NCI-H1930 (cell line): ENCODE results near the gene DMD.

Experiments used
- DNase-seq, 2 experiments: peaks; one replicate each; lab custom pipeline; 2025; lab: John Stamatoyannopoulos, UW

DMD gene

GRCh38 chrX:31224381-31225012 is 1986.9 kb downstream of the DMD start:
- DNase-seq, result no peak

DNA sequence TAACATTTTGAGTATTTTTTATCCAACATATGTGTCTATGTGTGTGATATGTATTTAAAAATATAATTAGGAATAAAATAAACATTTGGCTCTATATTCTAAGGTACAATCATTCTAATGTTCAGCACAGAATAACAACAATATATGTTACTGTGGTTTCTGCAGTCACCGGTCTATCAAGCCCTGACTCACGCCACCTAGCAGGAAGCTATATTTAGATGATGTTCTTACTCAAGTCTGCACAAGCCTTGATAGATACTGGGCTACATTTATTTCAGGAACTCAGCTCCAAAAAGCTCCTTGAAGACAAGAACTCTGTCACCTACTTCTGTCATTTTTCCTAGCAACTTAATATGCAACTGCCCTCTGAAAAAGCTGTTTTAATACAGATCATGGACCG is 1987.5 kb downstream of the DMD start:
- no peak for DNase-seq

DNA sequence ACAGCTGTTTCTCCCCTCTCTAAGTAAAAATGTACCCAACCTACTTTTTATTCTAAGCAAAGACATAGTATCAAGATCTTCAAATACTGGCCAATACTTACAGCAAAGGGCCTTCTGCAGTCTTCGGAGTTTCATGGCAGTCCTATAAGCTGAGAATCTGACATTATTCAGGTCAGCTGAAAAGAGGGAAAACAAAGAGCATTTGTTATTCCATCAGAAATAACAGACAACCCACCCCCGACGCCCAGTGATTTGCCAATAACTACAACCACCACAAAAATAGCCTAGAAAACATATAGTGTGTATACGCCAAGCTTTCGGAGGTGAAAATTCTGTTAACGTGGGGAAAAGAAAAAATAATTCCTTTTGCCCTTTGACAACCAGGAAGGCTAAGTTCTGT is 1988.4 kb downstream of the DMD start:
- DNase-seq, result no peak

- no peak for DNase-seq
Measured at GRCh38 chrX:31219174-31219573, 1992.2 kb downstream of the DMD start.

GRCh38 chrX:31217084-31217483 is 1994.3 kb downstream of the DMD start:
- DNase-seq, result no peak

- DNase-seq, result no peak
Measured at GRCh38 chrX:31215277-31215815, 1996.0 kb downstream of the DMD start.

- DNase-seq, result no peak
Measured at GRCh38 chrX:31213941-31214340, 1997.4 kb downstream of the DMD start.

- DNase-seq, result no peak
Measured at GRCh38 chrX:31212856-31213748, 1998.2 kb downstream of the DMD start.

GRCh38 chrX:31209005-31209628 is 2002.2 kb downstream of the DMD start:
- no peak for DNase-seq

DNA sequence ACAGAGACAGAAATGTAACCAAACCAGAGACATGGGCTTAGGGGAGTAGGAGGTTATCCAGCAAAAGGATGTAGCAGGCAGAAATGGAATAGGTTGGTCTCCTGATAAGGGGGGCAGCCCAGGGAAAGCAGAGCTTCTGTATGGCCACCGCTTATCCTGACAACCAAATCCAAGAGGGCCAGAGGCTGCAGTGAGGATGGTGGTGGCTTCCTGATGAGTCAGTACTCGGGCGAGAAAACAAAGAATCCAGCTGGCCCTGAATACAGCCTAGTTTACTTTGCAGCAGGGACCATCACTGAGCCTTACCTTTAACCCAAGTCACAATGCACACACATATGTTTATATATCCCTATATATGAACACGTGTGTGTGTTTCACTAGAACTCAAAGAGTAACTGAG is 2009.8 kb downstream of the DMD start:
- no peak for DNase-seq

DNA sequence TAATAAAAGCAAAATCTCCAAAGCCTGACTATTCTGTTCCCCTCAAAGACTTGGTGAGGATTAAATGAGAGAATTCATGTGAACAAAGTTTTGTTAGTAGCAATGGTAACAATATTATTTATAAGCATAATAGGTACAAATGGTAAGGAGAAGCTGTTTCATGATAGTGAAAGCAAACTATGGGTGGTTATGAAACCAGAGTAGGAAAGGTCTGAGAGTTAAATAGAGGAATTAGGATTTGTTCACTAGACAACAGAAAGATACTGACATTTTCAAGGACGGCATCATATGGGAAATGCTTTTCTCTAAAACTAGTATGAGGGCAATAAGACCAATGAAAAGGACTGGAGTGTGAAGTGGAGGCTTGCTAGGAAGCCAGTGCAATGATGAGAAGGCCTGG is 2010.9 kb downstream of the DMD start:
- DNase-seq, result no peak

- no peak for DNase-seq
Measured at GRCh38 chrX:31199840-31200114, 2011.6 kb downstream of the DMD start.

DNA sequence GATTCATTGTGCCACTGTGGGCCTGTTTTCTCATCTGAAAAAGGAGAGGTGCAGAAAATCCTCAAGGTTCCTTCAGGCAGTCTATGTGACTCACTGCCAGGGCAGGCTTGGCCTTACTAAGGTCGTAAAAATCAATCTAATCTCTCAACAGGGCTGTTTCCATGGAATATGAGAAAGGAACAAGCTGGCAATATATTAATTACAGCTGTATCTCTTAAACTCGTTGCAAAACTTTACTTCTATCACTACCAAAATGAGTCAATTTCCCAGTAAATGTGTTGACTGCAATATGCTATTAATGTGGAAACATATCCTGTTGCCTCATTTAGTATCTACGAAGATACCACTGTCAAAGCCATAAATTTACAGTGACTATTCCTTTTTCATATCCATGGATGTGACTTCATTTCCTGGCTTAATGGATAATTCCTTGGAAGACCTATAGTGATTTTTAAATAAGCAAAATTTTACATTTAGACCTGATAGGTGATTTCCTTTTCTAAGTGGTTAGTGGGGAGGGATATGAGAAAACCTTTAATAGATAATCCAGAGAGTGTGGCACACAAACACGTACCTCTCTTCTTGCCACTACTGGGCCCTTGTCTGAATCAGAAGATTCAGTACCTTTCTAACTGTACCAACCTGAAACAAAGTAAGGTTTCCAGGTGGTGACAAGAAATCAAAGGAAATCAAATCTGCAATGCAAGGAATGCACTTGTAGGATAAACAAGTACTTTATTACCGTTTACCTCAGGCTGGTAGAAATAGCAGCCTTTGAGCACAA is 2012.1 kb downstream of the DMD start:
- DNase-seq, result no peak

GRCh38 chrX:31190221-31190975 is 2021.0 kb downstream of the DMD start:
- no peak for DNase-seq

GRCh38 chrX:31186693-31187338 is 2024.5 kb downstream of the DMD start:
- DNase-seq, result no peak

DNA sequence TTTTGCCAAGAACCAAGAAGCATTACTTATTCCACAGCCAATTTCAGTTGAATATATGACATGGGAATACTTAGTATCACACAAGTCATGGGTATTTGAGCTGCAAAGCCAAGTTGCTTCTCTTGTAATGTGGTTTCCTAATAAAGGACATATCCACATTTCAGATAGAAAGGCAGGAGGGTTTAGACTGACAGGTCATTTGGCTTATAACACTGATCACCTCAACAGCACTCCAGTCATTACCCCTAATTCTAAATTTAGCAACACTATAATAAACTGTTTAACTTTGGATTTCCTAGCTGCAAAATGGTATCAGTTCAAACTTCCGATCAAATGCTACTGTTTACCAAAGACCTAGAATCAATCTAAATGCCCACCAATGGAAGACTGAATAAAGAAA is 2025.5 kb downstream of the DMD start:
- DNase-seq, result no peak

- no peak for DNase-seq
Measured at GRCh38 chrX:31181377-31182000, 2029.9 kb downstream of the DMD start.

- DNase-seq, result no peak
Measured at GRCh38 chrX:31179203-31179602, 2032.1 kb downstream of the DMD start.

DNA sequence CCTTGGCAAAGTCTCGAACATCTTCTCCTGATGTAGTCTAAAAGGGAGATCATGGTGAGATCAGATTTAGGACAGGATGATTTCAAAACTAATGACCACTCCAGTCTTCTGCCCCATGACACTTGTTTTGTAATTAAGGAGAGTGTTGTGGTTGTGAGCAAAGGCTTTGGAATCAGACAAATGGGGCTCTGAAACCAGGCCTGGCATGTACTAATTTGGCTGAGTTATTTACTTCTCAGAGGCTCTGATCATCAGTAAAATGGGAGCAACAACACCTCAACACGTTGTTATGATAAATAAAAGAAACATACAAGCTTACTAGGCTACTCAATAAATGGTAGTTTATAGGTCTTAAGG is 2032.6 kb downstream of the DMD start:
- DNase-seq, result no peak

DNA sequence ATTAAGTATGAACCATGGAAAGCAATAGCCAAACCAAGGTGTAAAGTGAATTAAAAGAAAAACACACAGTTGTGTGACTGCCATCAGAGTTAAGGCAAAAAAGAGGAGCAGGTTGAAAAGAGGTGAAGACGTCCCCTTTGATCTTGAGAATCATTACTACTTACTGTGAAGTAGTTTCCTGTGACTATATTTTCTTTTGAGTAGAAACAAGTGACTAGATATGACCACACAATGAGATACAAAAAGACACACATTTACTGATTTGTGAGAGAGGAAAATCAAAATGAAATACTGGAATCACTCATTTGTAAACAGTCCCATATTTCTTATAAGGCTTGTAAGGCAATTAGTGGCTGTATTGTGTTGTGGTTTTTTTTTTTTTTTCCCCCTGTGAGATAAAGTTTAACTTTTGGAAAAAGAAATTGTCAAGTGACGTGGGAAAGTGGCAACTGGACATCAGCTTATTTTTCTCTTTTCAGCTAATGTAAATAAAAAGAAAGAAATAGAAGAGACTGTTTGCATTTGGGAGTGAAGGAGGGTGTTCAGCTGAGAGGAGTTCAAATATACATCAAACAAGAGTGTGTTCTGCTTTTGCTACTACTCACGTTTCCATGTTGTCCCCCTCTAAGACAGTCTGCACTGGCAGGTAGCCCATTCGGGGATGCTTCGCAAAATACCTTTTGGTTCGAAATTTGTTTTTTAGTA is 2033.1 kb downstream of the DMD start:
- DNase-seq, result no peak
